Sigmoid colon (tissue), 7 donors: ENCODE results near the gene ITGB1. TPM values are rescaled to one million over a fixed set of nuclear protein-coding genes. Genes with fewer than 3 reads are reported as not detected.

Experiments used
- DNase-seq: peaks from one replicate; pipeline ENCODE4 v3.0.0-alpha.2; 2019
- H3K27ac ChIP-seq, 4 donors: fragments of 200-600 bp; sonication (generic); one replicate each; pipeline ENCODE4 v1.5.1; 2016 to 2019; ENCODE audit warnings: mild to moderate bottlenecking in 1 of 4
- H3K27me3 ChIP-seq, 3 donors: fragments of 200-600 bp; sonication (generic); one replicate each; pipeline ENCODE4 v1.5.1; 2019; ENCODE audit warnings: mild to moderate bottlenecking in 1 of 3
- H3K36me3 ChIP-seq, 4 donors: fragments of 200-600 bp; sonication (generic); one replicate each; pipeline ENCODE4 v1.5.1; 2016 to 2019
- H3K4me1 ChIP-seq, 4 donors: fragments of 200-600 bp; sonication (generic); one replicate each; pipeline ENCODE4 v1.5.1; 2017 to 2019
- H3K4me3 ChIP-seq, 4 donors: fragments of 200-600 bp; sonication (generic); one replicate each; pipeline ENCODE4 v1.5.1; 2017 to 2019; ENCODE audit warnings: mild to moderate bottlenecking in 2 of 4, moderate library complexity in 1 of 4
- H3K9me3 ChIP-seq, 4 donors: fragments of 200-600 bp in 3 of 4; sonication (generic) in 3 of 4; one replicate each; pipeline versions ENCODE4 v1.5.1 to v1.6.1; 2013 to 2019
- EP300 ChIP-seq, 4 donors: sonication (generic); formaldehyde crosslinking; IDR thresholded peaks; one replicate each; pipeline ENCODE4 v1.6.1; 2017; ENCODE audit warnings: antibody characterized with exemption in 4 of 4
- POLR2A ChIP-seq, 2 donors: fragments of 450-650 bp; IDR thresholded peaks; one replicate each; pipeline ENCODE4 v1.6.1; 2016; ENCODE audit warnings: antibody characterized with exemption in 2 of 2, mild to moderate bottlenecking in 2 of 2, moderate library complexity in 2 of 2
- POLR2AphosphoS5 ChIP-seq, 4 donors: sonication (generic); formaldehyde crosslinking; IDR thresholded peaks; one replicate each; pipeline ENCODE4 v1.6.1; 2017; ENCODE audit warnings: antibody characterized with exemption in 4 of 4
- WGBS, 2 donors: extraction: QIAGEN DNeasy Blood & Tissue Kit; methylation state at CpG; one replicate each; pipeline ENCODE4 v1.1.7; 2013; 5-methylcytosine and 5-hydroxymethylcytosine counted together
- intact Hi-C: fragments of 100-400 bp; cut with DNase I; formaldehyde crosslinking; loops from one replicate; pipeline ENCODE4 v1.15.1; 2023
- polyA plus RNA-seq, 3 donors: library from polyadenylated mRNA; stranded (reverse); fragments of 200-250 nt; gene quantifications; one replicate each; pipeline ENCODE4 v1.2.3, GENCODE V29; 2013
- total RNA-seq, 4 donors: library from RNA; depleted of rRNA; stranded (reverse); fragments of >200 nt; gene quantifications; one replicate each; pipeline ENCODE4 v1.1.0, GENCODE V29; 2016
- TF ChIP-seq, protein P1 (sequence below), 4 experiments: fragments of 450-650 bp in 3 of 4; fragments of 200-600 bp in 1 of 4; IDR thresholded peaks; one replicate each; pipeline ENCODE4 v1.5.1; 2016 to 2019; ENCODE audit warnings: antibody characterized with exemption in 4 of 4, mild to moderate bottlenecking in 3 of 4, moderate library complexity in 2 of 4
- donor health status: healthy with polysubstance abuse.
- donor health status: Bipolar disorder and iron deficiency.
- donor health status: healthy.

Gene ITGB1
- total and polyA plus RNA-seq, 7 donors = 43.8 to 1,360 (median 588) TPM

DNA sequence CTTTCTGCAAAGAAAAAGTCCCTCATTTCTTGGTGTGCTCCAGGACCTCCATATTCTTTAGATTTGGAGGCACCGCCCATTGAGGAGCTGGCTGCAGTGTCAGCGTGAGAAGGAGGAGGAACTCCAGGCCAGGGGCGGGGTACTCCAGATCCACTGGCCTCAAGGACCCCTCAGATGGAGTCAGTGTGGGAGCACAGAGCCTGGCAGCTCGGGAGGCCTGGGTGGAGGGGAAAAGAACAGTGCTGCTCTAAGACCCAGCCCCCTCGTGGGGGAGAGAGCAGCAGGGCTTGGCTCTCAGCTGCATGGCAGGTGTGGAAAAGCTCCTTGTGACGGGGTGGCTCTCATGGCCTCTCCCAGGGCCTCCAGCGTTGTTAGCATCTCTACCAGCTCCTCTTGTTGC is 70.5 kb downstream of the ITGB1 start:
- Histone ChIP-seq H3K27ac (no peak overlapping the region), H3K27me3 (no peaks in the 10 kb centered on the region), H3K9me3 (no peaks in the 10 kb centered on the region), H3K4me3 (no peak overlapping the region), H3K36me3 (no peaks in the 10 kb centered on the region), H3K4me1 (peaks cover 0 to 4% (median 0%) of the 10 kb centered on the region in 4 donors)
- 89 to 90% methylated on average over 7 of the region's 7 CpGs for WGBS, 2 donors
- DNase-seq = no peak
- intact Hi-C loops = no loop called here
- no peak for TF ChIP-seq POLR2A (IDR thresholded peaks at IDR 0.05)

DNA sequence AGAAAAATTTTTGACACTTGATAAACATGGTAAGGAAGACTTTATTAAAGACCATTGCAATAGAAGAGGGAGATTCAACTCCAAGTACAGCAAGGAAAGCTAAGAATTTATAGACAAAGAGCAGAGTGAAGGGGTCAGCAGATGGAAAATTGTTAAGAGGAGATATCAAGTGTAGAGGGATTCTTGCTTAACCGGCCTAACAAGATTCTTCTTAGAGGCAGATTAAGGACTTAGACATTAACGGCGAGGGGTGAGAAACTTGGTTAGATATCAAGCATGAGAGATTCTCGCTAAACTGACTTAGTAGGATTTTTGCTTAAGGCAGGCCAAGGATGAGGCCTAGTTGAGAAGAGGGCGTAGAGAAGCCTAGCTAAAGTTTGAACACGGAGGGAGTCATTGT is 76.0 kb downstream of the ITGB1 start:
- 91 to 94% methylated on average over 6 of the region's 6 CpGs for WGBS, 2 donors
- Histone ChIP-seq H3K36me3 (no peaks in the 10 kb centered on the region), H3K27ac (no peak overlapping the region), H3K27me3 (no peaks in the 10 kb centered on the region), H3K4me1 (no peaks in the 10 kb centered on the region), H3K9me3 (no peaks in the 10 kb centered on the region), H3K4me3 (no peak overlapping the region)
- no peak for TF ChIP-seq POLR2A (IDR thresholded peaks at IDR 0.05)
- no peak for TF ChIP-seq POLR2AphosphoS5 (IDR thresholded peaks at IDR 0.05)
- no peak for TF ChIP-seq EP300 (IDR thresholded peaks at IDR 0.05)
- TF ChIP-seq, protein P1, sequence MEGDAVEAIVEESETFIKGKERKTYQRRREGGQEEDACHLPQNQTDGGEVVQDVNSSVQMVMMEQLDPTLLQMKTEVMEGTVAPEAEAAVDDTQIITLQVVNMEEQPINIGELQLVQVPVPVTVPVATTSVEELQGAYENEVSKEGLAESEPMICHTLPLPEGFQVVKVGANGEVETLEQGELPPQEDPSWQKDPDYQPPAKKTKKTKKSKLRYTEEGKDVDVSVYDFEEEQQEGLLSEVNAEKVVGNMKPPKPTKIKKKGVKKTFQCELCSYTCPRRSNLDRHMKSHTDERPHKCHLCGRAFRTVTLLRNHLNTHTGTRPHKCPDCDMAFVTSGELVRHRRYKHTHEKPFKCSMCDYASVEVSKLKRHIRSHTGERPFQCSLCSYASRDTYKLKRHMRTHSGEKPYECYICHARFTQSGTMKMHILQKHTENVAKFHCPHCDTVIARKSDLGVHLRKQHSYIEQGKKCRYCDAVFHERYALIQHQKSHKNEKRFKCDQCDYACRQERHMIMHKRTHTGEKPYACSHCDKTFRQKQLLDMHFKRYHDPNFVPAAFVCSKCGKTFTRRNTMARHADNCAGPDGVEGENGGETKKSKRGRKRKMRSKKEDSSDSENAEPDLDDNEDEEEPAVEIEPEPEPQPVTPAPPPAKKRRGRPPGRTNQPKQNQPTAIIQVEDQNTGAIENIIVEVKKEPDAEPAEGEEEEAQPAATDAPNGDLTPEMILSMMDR (IDR thresholded peaks at IDR 0.05) = no peak
- intact Hi-C loops = no loop called here
- DNase-seq = no peak

DNA sequence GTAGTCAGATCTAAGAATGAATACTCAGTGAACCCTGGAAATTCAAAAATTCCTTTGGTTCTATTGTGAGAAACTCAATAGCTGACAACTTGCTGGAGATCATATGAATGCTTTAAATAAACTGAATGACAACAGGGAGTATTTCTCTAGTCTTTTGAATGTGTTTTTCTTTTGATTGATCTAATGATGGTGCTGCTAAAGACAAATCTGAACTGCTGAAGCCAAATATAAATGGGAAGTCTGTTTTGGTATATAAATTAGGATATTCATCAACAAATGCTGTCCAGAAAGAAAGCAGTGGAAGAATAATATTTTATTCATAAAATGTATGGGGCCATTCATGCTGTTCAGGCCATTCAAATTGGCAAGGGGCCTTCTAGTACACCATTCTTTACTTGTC is 79.4 kb downstream of the ITGB1 start:
- DNase-seq = no peak
- Histone ChIP-seq H3K27me3 (no peaks in the 10 kb centered on the region), H3K36me3 (no peaks in the 10 kb centered on the region), H3K9me3 (no peaks in the 10 kb centered on the region), H3K4me3 (no peak overlapping the region), H3K4me1 (no peaks in the 10 kb centered on the region), H3K27ac (no peak overlapping the region)
- intact Hi-C loops = no loop called here
- TF ChIP-seq, protein P1 (IDR thresholded peaks at IDR 0.05) = no peak
- TF ChIP-seq EP300 (IDR thresholded peaks at IDR 0.05) (no peak), POLR2A (IDR thresholded peaks at IDR 0.05) (no peak), POLR2AphosphoS5 (IDR thresholded peaks at IDR 0.05) (no peak)

DNA sequence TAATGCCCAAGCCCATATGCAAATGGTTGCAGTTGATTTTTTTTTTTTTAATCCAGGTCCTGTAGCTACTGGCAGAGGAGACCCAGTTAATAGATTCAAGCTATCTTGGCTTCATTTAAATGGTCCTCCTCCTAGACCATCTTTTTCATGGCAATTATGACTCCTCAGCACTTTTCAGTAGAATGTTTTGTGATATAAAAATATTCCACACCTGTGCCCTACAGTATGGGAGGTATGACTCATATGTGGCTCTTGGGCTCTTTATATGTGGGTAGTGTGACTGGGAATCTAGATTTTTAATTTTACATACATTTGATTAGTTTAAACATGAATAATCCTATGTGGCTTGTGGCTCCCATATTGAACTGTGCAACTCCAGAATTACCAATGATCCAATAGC is 80.1 kb downstream of the ITGB1 start:
- no peaks in the 10 kb centered on the region for H3K4me1 ChIP-seq
- TF ChIP-seq POLR2AphosphoS5 (IDR thresholded peaks at IDR 0.05) (no peak), EP300 (IDR thresholded peaks at IDR 0.05) (no peak), POLR2A (IDR thresholded peaks at IDR 0.05) (no peak)
- TF ChIP-seq, protein P1 (IDR thresholded peaks at IDR 0.05) = no peak
- no peak for DNase-seq
- H3K36me3 ChIP-seq = no peaks in the 10 kb centered on the region
- no peak overlapping the region for H3K4me3 ChIP-seq
- no peak overlapping the region for H3K27ac ChIP-seq
- H3K9me3 ChIP-seq = no peaks in the 10 kb centered on the region
- intact Hi-C loops = no loop called here
- H3K27me3 ChIP-seq = no peaks in the 10 kb centered on the region

DNA sequence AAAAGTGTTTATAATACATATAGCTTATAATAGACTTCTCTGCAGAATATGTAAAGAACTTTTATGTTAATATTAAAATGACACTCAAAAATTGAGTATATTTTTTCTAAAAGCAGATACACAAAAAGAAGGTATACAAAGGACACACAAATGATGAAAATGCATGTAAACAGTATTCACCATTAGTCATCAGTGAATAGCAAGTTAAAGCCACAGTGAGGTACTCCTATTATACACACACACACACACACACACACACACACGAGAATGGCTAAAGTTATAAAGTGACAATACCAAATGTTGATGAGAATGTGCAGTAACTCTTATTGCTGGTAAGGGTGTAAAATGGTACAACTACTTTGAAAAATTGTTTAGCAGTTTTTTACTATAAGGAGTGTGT is 92.9 kb downstream of the ITGB1 start:
- Histone ChIP-seq H3K36me3 (no peaks in the 10 kb centered on the region), H3K4me1 (no peaks in the 10 kb centered on the region), H3K4me3 (no peak overlapping the region), H3K9me3 (no peaks in the 10 kb centered on the region), H3K27me3 (no peaks in the 10 kb centered on the region), H3K27ac (no peak overlapping the region)
- DNase-seq = no peak
- TF ChIP-seq EP300 (IDR thresholded peaks at IDR 0.05) = no peak
- TF ChIP-seq POLR2AphosphoS5 (IDR thresholded peaks at IDR 0.05) = no peak
- TF ChIP-seq POLR2A (IDR thresholded peaks at IDR 0.05) = no peak
- TF ChIP-seq, protein P1 (IDR thresholded peaks at IDR 0.05) = no peak
- intact Hi-C loops = no loop called here
- WGBS, 2 donors = 57 to 85% methylated on average over 1 of the region's 1 CpG
